DOHH2 (cell line): Measurements from ENCODE around the gene SPATC1L.
"Not testable (repeated sequence)": the region's sequence is repeated elsewhere in the genome, so short reads cannot be mapped to it uniquely, and the experiment has no call there.

Source experiments
- H3F3A ChIP-seq: fragments of 200-600 bp; sonication (generic), shearing (Covaris generic); 2 replicates; pipeline ENCODE4 v1.6.0; 2016; ENCODE audit warnings: antibody characterized with exemption, mild to moderate bottlenecking; ENCODE audit not compliant: control insufficient read depth, insufficient read depth
- H3K27ac ChIP-seq: fragments of 200-600 bp; sonication (generic); 2 replicates; pipeline ENCODE4 v1.5.1; 2014; ENCODE audit warnings: low read depth, mild to moderate bottlenecking, low read length, moderate library complexity
- H3K27me3 ChIP-seq: fragments of 200-600 bp; sonication (generic); 2 replicates; pipeline ENCODE4 v1.6.1; 2014; ENCODE audit warnings: mild to moderate bottlenecking, low read length, mixed read lengths; ENCODE audit not compliant: control insufficient read depth
- H3K36me3 ChIP-seq: fragments of 200-600 bp; sonication (generic); 2 replicates; pipeline ENCODE4 v1.6.1; 2014; ENCODE audit warnings: mild to moderate bottlenecking, low read length, moderate library complexity, mixed read lengths; ENCODE audit not compliant: control insufficient read depth
- H3K4me1 ChIP-seq: fragments of 200-600 bp; sonication (generic); 2 replicates; pipeline ENCODE4 v1.6.1; 2014; ENCODE audit warnings: mild to moderate bottlenecking, low read length, mixed read lengths; ENCODE audit not compliant: control insufficient read depth
- H3K4me2 ChIP-seq: fragments of 200-600 bp; sonication (generic); 2 replicates; pipeline ENCODE4 v1.6.0; 2014; ENCODE audit warnings: mild to moderate bottlenecking, low read length, moderate library complexity
- H3K4me3 ChIP-seq: fragments of 200-600 bp; sonication (generic); 2 replicates; pipeline ENCODE4 v1.5.1; 2014; ENCODE audit warnings: mild to moderate bottlenecking, low read length, mixed read lengths
- H3K79me2 ChIP-seq: fragments of 200-600 bp; sonication (generic); 2 replicates; pipeline ENCODE4 v1.6.1; 2014; ENCODE audit warnings: mild to moderate bottlenecking, low read length, mixed read lengths; ENCODE audit not compliant: control insufficient read depth
- H3K9me2 ChIP-seq: fragments of 200-600 bp; sonication (generic); replicated peaks from 2 replicates; pipeline ENCODE4 v1.6.1; 2014; ENCODE audit warnings: mild to moderate bottlenecking, low read length, mixed read lengths; ENCODE audit not compliant: control insufficient read depth
- H3K9me3 ChIP-seq: fragments of 200-600 bp; sonication (generic); 2 replicates; pipeline ENCODE4 v1.6.1; 2014; ENCODE audit warnings: antibody characterized with exemption, low read length, mixed read lengths; ENCODE audit not compliant: control insufficient read depth, insufficient read depth
- H4K20me1 ChIP-seq: fragments of 200-600 bp; sonication (generic); 2 replicates; pipeline ENCODE4 v1.6.0; 2014; ENCODE audit warnings: low read depth, mild to moderate bottlenecking, antibody characterized with exemption, low read length, moderate library complexity; ENCODE audit not compliant: control insufficient read depth, insufficient read depth
- EZH2phosphoT487 ChIP-seq: fragments of 200-600 bp; sonication (generic); IDR thresholded peaks from 2 replicates; pipeline ENCODE4 v1.6.1; 2017; ENCODE audit warnings: borderline replicate concordance, mild to moderate bottlenecking, antibody characterized with exemption, low read length, moderate library complexity, mixed read lengths
- TF ChIP-seq, protein P1 (sequence below): fragments of 200-600 bp; sonication (generic); IDR thresholded peaks from one replicate; pipeline ENCODE4 v1.5.1; 2014; ENCODE audit warnings: antibody characterized with exemption, mild to moderate bottlenecking, low read depth, low read length; ENCODE audit not compliant: poor library complexity, severe bottlenecking

Gene SPATC1L

GRCh38 chr21:46185716-46186115, 1.5 kb upstream of the SPATC1L start:
- peak overlapping the region; percentile 94 for H3K4me3 ChIP-seq
- peaks cover 23% of the 10 kb centered on the region for H3K4me1 ChIP-seq

DNA sequence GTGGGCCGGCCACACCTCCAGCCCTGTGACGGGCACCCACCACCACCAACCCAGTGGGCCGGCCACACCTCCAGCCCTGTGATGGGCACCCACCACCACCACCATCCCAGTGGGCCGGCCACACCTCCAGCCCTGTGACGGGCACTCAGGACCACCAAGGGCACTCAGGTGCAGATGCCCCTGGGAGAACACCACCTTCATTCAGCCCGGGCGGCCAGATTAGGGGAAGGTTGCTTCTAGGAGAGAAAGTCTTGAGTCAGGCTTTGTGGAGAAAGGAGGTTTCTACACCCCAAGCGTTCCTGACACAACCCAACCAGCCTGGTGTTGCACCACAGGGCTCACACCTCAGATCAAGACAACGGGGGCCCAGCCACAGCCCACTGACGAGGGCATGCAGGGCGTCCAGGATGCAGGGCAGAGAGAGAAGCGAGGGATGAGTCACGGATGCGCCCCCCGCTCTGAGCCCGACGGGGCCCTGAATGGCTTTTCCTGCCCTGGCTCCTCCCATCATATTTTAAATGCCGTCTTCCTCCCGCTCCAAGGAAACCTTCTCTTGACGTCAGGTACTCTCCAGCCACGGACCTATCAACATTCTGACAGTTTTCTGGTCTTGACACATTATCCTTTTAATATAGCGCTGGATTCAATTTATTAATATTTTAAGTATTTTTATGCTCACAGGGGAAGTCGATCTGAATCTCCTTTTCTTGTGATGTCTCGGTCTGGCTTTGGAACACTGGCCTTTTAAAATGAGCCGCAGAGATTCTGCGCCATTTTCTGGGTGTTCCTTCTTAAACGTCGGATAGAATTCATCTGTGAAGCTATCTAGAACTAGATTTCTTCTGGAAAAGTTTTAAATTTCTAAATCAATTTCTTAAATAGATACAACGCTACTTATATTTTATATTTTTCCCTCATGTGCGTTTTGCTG, 631 bp upstream of the SPATC1L start:
- peak overlapping the region; percentile 94 for H3K4me3 ChIP-seq
- TF ChIP-seq EZH2phosphoT487: no peak
- TF ChIP-seq, protein P1, sequence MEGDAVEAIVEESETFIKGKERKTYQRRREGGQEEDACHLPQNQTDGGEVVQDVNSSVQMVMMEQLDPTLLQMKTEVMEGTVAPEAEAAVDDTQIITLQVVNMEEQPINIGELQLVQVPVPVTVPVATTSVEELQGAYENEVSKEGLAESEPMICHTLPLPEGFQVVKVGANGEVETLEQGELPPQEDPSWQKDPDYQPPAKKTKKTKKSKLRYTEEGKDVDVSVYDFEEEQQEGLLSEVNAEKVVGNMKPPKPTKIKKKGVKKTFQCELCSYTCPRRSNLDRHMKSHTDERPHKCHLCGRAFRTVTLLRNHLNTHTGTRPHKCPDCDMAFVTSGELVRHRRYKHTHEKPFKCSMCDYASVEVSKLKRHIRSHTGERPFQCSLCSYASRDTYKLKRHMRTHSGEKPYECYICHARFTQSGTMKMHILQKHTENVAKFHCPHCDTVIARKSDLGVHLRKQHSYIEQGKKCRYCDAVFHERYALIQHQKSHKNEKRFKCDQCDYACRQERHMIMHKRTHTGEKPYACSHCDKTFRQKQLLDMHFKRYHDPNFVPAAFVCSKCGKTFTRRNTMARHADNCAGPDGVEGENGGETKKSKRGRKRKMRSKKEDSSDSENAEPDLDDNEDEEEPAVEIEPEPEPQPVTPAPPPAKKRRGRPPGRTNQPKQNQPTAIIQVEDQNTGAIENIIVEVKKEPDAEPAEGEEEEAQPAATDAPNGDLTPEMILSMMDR: no peak
- peaks cover 23% of the 10 kb centered on the region for H3K4me1 ChIP-seq
- H3K9me2 ChIP-seq: no peaks in the 10 kb centered on the region
- no peaks in the 10 kb centered on the region for H4K20me1 ChIP-seq
- H3K9me3 ChIP-seq: no peaks in the 10 kb centered on the region
- peaks cover 9% of the 10 kb centered on the region; the same call in 1 of the 2 replicates for H3F3A ChIP-seq
- peaks cover 13% of the 10 kb centered on the region for H3K36me3 ChIP-seq
- no peaks in the 10 kb centered on the region for H3K79me2 ChIP-seq
- no peaks in the 10 kb centered on the region for H3K27me3 ChIP-seq
- H3K4me2 ChIP-seq: peak overlapping the region; percentile 100
- peak overlapping the region; percentile 64 for H3K27ac ChIP-seq

More at GRCh38 chr21:46185716-46186115, 1.5 kb upstream of the SPATC1L start:
- peak overlapping the region; percentile 100 for H3K4me2 ChIP-seq
- no peak for TF ChIP-seq EZH2phosphoT487
- TF ChIP-seq, protein P1: no peak
- peaks cover 9% of the 10 kb centered on the region; the same call in 1 of the 2 replicates for H3F3A ChIP-seq
- H3K79me2 ChIP-seq: no peaks in the 10 kb centered on the region
- no peaks in the 10 kb centered on the region for H4K20me1 ChIP-seq
- no peaks in the 10 kb centered on the region for H3K27me3 ChIP-seq
- H3K9me3 ChIP-seq: no peaks in the 10 kb centered on the region
- no peaks in the 10 kb centered on the region for H3K9me2 ChIP-seq
- H3K27ac ChIP-seq: peak overlapping the region; percentile 64
- H3K36me3 ChIP-seq: peaks cover 20% of the 10 kb centered on the region

DNA sequence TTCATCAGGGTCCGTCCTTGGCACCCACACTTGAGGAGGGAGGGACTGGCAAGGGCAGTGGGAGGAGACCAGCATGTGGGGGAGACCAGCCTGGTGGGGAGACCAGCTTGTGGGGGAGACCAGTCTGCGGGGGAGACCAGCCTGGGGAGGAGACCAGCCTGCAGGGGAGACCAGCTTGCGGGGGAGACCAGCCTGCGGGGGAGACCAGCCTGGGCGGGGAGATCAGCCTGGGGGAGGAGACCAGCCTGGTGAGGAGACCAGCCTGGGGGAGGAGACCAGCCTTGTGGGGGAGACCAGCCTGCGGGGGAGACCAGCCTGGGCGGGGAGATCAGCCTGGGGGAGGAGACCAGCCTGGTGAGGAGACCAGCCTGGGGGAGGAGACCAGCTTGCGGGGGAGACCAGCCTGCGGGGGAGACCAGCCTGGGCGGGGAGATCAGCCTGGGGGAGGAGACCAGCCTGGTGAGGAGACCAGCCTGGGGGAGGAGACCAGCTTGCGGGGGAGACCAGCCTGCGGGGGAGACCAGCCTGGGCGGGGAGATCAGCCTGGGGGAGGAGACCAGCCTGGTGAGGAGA, 836 bp downstream of the SPATC1L start:
- Histone ChIP-seq H3K4me2 (peak overlapping the region; percentile 100), H3K4me1 (peaks cover 23% of the 10 kb centered on the region), H3K4me3 (peak overlapping the region; percentile 94)
- H3K27ac ChIP-seq, H3K36me3 ChIP-seq, H4K20me1 ChIP-seq, H3K9me2 ChIP-seq, H3F3A ChIP-seq, H3K27me3 ChIP-seq, H3K9me3 ChIP-seq, H3K79me2 ChIP-seq: not testable (repeated sequence)
